ENCODE results near the gene RELT.
A peak's percentile ranks its signal among the peaks of the same experiment; 100 is the strongest.

RELT gene

GRCh38 chr11:73382183-73382582 is 6.0 kb downstream of the RELT start:
- DNase-seq (ENCODE audit: low spot score): no peak
- in situ Hi-C loops (cut with MboI; ENCODE audit: low pct_unique_long_range_greater_than_20kb, low sequenced_read_pairs, unreplicated experiment): no loop called here
- TF ChIP-seq CTCF (IDR thresholded peaks at IDR 0.05; ENCODE audit: extremely low read depth, insufficient read depth, missing control alignments): no peak

GRCh38 chr11:73382747-73383146 is 6.5 kb downstream of the RELT start:
- in situ Hi-C loops (cut with MboI; ENCODE audit: low pct_unique_long_range_greater_than_20kb, low sequenced_read_pairs, unreplicated experiment): no loop called here
- TF ChIP-seq CTCF (IDR thresholded peaks at IDR 0.05; ENCODE audit: extremely low read depth, insufficient read depth, missing control alignments): no peak
- DNase-seq (ENCODE audit: low spot score): no peak

GRCh38 chr11:73383249-73384124 is 7.3 kb downstream of the RELT start:
- no peak for TF ChIP-seq CTCF (IDR thresholded peaks at IDR 0.05; ENCODE audit: extremely low read depth, insufficient read depth, missing control alignments)
- no peak for DNase-seq (ENCODE audit: low spot score)
- in situ Hi-C loops (cut with MboI; ENCODE audit: low pct_unique_long_range_greater_than_20kb, low sequenced_read_pairs, unreplicated experiment): no loop called here

GRCh38 chr11:73384125-73384441 is 7.9 kb downstream of the RELT start:
- no peak for DNase-seq (ENCODE audit: low spot score)
- TF ChIP-seq CTCF (IDR thresholded peaks at IDR 0.05; ENCODE audit: extremely low read depth, insufficient read depth, missing control alignments): no peak
- in situ Hi-C loops (cut with MboI; ENCODE audit: low pct_unique_long_range_greater_than_20kb, low sequenced_read_pairs, unreplicated experiment): no loop called here

- no peak for TF ChIP-seq CTCF (IDR thresholded peaks at IDR 0.05; ENCODE audit: extremely low read depth, insufficient read depth, missing control alignments)
- in situ Hi-C loops (cut with MboI; ENCODE audit: low pct_unique_long_range_greater_than_20kb, low sequenced_read_pairs, unreplicated experiment): no loop called here
- DNase-seq (ENCODE audit: low spot score): no peak
Measured at GRCh38 chr11:73384531-73384871, 8.3 kb downstream of the RELT start.

GRCh38 chr11:73384872-73385689 is 8.9 kb downstream of the RELT start:
- TF ChIP-seq CTCF (IDR thresholded peaks at IDR 0.05; ENCODE audit: extremely low read depth, insufficient read depth, missing control alignments): no peak
- in situ Hi-C loops (cut with MboI; ENCODE audit: low pct_unique_long_range_greater_than_20kb, low sequenced_read_pairs, unreplicated experiment): no loop called here
- peak; percentile 77 for DNase-seq (ENCODE audit: low spot score)

Measured in GM13977 (cell line).